Muscle of leg (tissue), 11 donors: Measurements from ENCODE around the gene MYL6. TPM values are rescaled to one million over a fixed set of nuclear protein-coding genes. Genes with fewer than 3 reads are reported as not detected.
A peak's percentile ranks its signal among the peaks of the same experiment; 100 is the strongest.

Source experiments
- DNase-seq: peaks from one replicate; pipeline ENCODE4 v3.0.0; 2013
- H3K27ac ChIP-seq: one replicate; pipeline ENCODE4 v1.5.1; 2013; ENCODE audit warnings: mild to moderate bottlenecking, low read length, control low read depth
- H3K27me3 ChIP-seq: one replicate; pipeline ENCODE4 v1.6.1; 2013; ENCODE audit warnings: low read length; ENCODE audit not compliant: control insufficient read depth, insufficient read depth
- H3K36me3 ChIP-seq: one replicate; pipeline ENCODE4 v1.6.1; 2013; ENCODE audit warnings: low read length; ENCODE audit not compliant: control insufficient read depth, insufficient read depth
- H3K4me1 ChIP-seq: one replicate; pipeline ENCODE4 v1.6.1; 2013; ENCODE audit warnings: low read length; ENCODE audit not compliant: control insufficient read depth, insufficient read depth
- H3K4me3 ChIP-seq: one replicate; pipeline ENCODE4 v1.5.1; 2013; ENCODE audit warnings: low read length, control low read depth
- H3K9me3 ChIP-seq: replicated peaks from 2 replicates; pipeline ENCODE4 v1.6.1; 2013; ENCODE audit warnings: low read depth, low read length; ENCODE audit not compliant: control insufficient read depth
- WGBS: methylation state at CpG from one replicate; pipeline ENCODE4 v1.1.5; 2013; ENCODE audit warnings: missing lambda C conversion rate; ENCODE audit not compliant: insufficient coverage; 5-methylcytosine and 5-hydroxymethylcytosine counted together
- polyA plus RNA-seq, 8 donors: library from polyadenylated mRNA; unstranded; fragments of 120-200 nt; gene quantifications; one replicate each; pipeline versions ENCODE4 v1.2.1 to v1.2.3, GENCODE V29; 2013; ENCODE audit warnings: inconsistent platforms in 1 of 8, low replicate concordance in 1 of 8; ENCODE audit not compliant: insufficient read length in 8 of 8, insufficient read depth in 1 of 8
- total RNA-seq: library from RNA; stranded (reverse); fragments of 120-200 nt; gene quantifications from one replicate; pipeline ENCODE4 v1.2.4, GENCODE V29; 2013

MYL6 gene
- total and polyA plus RNA-seq, 9 donors: 1,431 to 2,233 (median 1,650) TPM

DNA sequence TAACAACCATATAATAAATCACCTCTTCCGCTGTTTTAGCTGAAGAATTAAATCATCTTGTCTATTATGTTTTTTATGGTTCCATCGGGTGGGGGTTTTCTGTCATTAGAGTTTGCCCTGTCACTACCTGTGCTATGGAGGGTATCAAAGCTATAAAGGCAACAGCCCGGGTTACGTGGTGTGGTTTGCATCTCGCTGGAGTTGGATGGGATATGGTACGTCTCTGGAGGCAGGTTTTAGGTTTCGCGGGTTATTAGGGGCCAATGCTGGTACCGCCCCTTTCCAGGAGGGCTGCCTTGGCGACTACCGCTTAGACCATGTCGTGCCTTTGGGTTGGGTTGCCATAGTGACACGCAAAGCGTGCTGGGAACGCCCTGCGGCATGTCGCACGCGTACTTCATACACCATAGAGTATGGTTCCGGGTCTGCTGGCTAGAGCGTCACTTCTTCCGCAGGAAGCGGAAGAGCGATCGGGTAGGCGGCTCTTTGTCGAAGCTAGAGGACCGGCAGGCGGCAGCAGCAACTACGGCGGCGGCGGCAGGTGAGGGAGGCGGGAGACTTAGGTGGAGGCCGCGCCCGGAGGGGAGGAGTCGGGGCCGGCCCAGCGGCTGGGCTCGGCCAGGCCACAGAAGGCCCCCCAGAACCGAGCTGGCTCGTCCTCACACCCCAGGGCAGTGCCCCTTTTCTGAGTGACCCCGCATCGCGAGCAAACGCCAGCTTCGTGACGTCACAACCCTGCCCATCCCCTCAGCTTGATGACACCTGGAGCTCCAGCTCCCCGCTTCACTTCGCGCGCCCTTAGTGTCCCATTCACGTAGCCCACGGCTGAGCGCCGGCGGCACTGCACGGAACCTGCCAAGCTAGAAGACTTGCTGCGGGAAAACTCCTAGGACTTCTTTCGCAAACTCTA lies 40.1 kb upstream of the MYL6 start, which contains the start of gene ZC3H10:
Gene ZC3H10, plus strand, starts transcription at position 489 of the 910 bp plus-strand sequence. CDS start 2,297 bp downstream, outside the sequence.
- H3K4me1 ChIP-seq: peaks cover 46% of the 10 kb centered on the region
- DNase-seq: peak; percentile 100
- no peaks in the 10 kb centered on the region for H3K9me3 ChIP-seq
- H3K27me3 ChIP-seq: no peaks in the 10 kb centered on the region
- peak within 1 kb of the TSS; percentile 78 for H3K4me3 ChIP-seq
- WGBS: under 1% methylated on average over 60 of the region's 61 CpGs
- peak within 1 kb of the TSS; percentile 98 for H3K27ac ChIP-seq
- H3K36me3 ChIP-seq: peaks cover 38% of the 10 kb centered on the region

DNA sequence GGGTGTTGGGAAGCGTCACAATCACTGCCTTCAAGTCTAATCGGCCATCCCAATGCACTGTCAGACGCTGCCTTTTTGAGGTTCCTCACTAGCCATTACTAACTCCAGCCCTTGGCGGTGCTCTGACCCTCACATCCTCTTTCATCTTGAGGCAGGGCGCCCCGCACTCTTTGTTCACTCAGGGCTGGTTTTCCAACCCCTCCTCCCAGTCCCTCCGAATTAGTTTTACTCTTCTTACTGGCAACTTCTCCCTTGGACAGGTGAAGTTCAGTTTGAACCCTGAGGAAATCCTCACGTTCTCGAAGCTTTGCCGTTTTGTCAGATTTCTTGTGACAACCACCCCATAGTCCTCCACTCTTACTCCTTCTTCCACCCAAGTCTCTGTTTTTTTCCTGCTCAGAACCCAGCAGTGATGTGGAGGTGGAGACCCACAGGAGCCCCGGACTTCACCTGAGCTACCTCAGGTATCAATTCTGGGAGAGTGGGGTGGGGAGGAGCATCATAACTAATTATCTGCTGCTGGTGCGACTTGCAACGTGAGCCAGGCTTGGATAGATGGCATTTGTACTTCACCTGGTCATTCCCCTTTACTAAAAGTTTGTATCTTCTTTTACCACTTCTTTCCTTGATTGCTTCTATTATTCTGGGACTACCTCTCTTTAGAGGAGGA lies 39.3 kb upstream of the MYL6 start:
- Histone ChIP-seq H3K4me3 (peak overlapping the region; percentile 69), H3K27ac (peak overlapping the region; percentile 88), H3K9me3 (no peaks in the 10 kb centered on the region), H3K4me1 (peaks cover 47% of the 10 kb centered on the region), H3K27me3 (no peaks in the 10 kb centered on the region), H3K36me3 (peaks cover 36% of the 10 kb centered on the region)
- 7% methylated on average over 7 of the region's 13 CpGs for WGBS
- no peak for DNase-seq

DNA sequence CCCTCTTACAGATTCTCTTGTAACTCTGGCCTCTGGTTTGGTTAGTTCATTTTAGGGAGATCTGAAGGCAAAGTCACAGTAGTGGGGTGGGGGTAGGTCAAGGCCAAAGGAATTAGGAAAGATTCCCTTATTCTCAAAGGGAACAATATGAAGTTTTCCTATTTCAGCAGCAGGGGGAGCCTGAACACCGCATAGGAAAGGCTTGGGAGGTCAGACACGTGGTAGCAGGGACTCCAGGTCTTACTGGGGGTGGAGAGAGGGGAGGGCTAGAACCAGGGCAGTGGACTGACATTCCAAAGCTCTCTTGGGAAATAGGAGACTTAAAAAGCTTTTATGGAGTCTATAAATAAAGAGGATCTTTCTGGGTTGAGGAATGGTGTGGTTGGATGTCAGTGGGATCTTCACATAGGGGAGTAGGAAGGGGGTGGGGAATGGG lies 38.8 kb upstream of the MYL6 start:
- DNase-seq: peak; percentile 94
- Histone ChIP-seq H3K4me1 (peaks cover 47% of the 10 kb centered on the region), H3K36me3 (peaks cover 38% of the 10 kb centered on the region), H3K9me3 (no peaks in the 10 kb centered on the region), H3K27me3 (no peaks in the 10 kb centered on the region), H3K27ac (peak overlapping the region; percentile 88), H3K4me3 (no peak overlapping the region)
- 0% methylated on average over 2 of the region's 2 CpGs for WGBS

DNA sequence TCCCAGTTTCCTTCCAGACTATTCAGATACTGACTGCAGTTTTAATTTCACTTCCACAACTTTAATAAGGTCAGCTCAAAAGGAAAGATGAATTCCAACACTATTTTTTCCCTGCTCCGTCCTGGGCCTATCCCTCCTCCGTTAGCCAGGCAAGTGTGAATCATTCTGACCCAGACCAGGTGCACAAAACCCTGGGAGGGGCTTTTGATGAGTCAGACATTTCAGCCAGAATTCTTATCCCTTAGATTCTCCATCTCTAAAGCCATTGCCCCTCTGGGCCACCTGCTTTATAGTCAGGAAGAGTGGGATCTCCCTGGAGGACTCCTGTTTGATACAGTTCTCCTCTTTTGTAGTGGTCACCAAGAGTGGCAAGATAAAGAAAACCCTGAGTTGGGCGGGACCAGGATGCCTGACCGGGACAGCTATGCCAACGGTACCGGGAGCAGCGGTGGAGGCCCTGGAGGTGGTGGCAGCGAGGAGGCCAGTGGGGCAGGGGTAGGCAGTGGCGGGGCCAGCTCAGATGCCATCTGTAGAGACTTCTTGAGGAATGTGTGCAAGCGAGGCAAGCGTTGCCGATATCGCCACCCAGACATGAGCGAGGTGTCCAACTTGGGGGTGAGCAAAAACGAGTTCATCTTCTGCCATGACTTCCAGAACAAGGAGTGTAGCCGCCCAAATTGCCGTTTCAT lies 37.9 kb upstream of the MYL6 start:
- WGBS: 90% methylated on average over 16 of the region's 17 CpGs
- DNase-seq: peak; percentile 27
- H3K4me3 ChIP-seq: no peak overlapping the region
- peak overlapping the region; percentile 69 for H3K27ac ChIP-seq
- no peaks in the 10 kb centered on the region for H3K9me3 ChIP-seq
- peaks cover 38% of the 10 kb centered on the region for H3K36me3 ChIP-seq
- H3K27me3 ChIP-seq: no peaks in the 10 kb centered on the region
- peaks cover 46% of the 10 kb centered on the region for H3K4me1 ChIP-seq

DNA sequence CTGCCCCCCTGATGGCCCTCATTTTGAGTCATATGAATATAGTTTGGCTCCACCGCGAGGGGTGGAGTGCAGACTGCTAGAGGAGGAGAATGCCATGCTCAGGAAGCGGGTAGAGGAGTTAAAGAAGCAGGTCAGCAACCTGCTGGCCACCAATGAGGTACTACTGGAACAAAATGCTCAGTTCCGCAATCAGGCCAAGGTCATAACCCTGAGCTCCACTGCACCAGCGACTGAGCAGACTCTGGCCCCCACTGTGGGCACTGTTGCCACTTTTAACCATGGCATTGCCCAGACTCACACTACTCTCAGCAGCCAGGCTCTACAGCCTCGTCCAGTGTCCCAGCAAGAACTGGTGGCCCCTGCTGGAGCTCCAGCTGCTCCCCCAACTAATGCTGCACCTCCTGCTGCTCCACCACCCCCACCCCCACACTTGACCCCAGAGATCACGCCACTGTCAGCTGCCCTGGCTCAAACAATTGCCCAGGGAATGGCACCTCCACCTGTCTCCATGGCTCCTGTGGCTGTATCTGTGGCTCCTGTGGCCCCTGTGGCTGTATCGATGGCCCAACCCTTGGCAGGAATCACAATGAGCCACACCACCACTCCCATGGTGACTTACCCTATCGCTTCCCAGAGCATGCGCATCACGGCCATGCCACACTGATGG lies 36.8 kb upstream of the MYL6 start:
- DNase-seq: no peak
- no peak overlapping the region for H3K4me3 ChIP-seq
- no peaks in the 10 kb centered on the region for H3K27me3 ChIP-seq
- H3K36me3 ChIP-seq: peaks cover 38% of the 10 kb centered on the region
- H3K9me3 ChIP-seq: no peaks in the 10 kb centered on the region
- 90% methylated on average over 11 of the region's 11 CpGs for WGBS
- peaks cover 48% of the 10 kb centered on the region for H3K4me1 ChIP-seq
- no peak overlapping the region for H3K27ac ChIP-seq

DNA sequence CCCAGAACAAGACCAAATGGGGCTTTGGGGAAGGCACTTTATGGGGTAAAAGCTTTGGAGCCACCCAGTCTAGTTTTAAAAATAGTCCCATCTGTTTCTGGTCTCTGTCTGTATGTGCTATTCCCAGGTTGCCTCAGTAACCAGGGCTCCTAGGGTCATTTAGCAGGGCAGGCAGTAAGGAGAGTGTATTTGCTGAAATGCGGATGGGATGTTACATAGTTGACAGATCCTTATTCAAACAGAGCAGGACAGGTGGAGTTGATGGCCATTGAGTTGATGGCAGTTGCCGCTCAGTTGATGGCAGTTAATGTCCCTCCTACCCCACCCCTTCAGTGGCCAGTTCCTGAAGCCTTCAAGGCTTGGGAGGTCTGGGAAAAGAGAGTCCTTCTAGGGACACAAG lies 35.5 kb upstream of the MYL6 start:
- peak overlapping the region; percentile 54 for H3K27ac ChIP-seq
- H3K27me3 ChIP-seq: no peaks in the 10 kb centered on the region
- H3K9me3 ChIP-seq: no peaks in the 10 kb centered on the region
- no peak overlapping the region for H3K4me3 ChIP-seq
- DNase-seq: no peak
- no CpG with 5 or more reads among the region's 2 CpGs for WGBS
- H3K36me3 ChIP-seq: peaks cover 35% of the 10 kb centered on the region
- peaks cover 60% of the 10 kb centered on the region for H3K4me1 ChIP-seq

DNA sequence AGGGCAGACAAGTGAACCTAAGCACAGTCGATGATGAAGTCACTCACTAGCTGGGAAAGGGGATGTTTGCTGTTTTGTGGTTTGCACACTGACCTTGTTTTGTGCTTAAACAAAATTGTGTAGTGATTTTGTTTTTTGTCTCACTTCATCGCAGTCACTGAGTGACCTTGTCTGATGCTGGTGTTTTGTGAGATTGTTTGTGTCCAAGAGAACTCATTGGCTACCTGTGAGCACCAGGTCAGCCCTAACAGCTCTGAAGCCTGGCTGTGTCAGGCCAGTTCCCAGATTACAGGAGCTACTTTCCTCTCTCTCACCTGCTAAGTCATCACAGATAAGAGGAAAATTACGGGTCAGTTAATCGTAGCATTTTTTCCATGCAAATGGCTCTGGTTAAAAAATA lies 34.0 kb upstream of the MYL6 start:
- no peak overlapping the region for H3K27ac ChIP-seq

DNA sequence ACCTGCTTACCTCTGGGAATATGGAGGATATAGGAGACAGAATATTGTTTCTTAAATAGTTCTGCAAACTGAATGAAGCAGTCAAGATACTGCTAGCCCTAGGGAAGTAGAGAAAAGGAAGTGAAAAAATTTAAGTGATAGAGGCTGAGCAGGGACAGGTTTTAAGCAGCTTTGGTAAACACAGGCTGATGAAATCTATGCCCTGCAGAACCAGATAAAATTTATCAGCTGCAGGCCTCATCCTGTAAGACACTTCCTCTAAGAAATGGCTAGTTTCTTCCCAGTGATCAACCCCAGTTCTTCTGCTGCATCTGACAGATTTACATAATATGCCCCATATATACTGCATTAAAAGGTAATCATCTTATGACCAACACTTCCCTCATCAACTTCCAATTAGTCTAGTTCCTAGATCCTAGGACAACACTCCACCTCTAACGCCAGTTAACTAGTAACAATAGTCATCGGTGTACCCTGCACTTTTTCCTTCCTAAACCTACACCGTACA lies 31.4 kb upstream of the MYL6 start:
- Histone ChIP-seq H3K36me3 (peaks cover 33% of the 10 kb centered on the region), H3K4me1 (peaks cover 49% of the 10 kb centered on the region), H3K27ac (peak overlapping the region; percentile 98), H3K4me3 (no peak overlapping the region), H3K27me3 (no peaks in the 10 kb centered on the region), H3K9me3 (no peaks in the 10 kb centered on the region)
- 76% methylated on average over 3 of the region's 3 CpGs for WGBS
- no peak for DNase-seq

More for the DNA sequence above, 34.0 kb upstream of the MYL6 start:
- 93% methylated on average over 2 of the region's 4 CpGs for WGBS
- Histone ChIP-seq H3K9me3 (no peaks in the 10 kb centered on the region), H3K4me1 (peaks cover 55% of the 10 kb centered on the region), H3K27me3 (no peaks in the 10 kb centered on the region), H3K36me3 (peaks cover 33% of the 10 kb centered on the region), H3K4me3 (no peak overlapping the region)
- no peak for DNase-seq

DNA sequence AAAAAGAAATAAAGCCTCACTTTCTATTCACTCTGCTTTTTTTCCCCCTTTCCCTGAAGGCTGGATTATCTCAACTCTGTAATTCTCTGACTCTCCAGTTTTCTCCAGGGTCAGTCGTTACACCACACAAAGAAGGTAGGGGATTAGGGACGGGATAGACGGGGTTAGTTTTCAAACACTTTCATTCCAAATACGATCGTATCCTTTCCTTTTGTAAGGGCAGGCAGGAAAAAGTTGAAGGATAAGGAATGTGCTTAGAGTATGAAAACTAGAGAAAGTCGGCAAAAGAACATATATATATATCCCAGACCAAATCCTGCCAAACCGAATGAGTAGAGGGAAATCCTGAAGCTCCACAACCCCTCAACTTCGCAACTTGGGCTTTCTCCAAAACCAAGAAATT lies 30.7 kb upstream of the MYL6 start:
- Histone ChIP-seq H3K36me3 (peaks cover 36% of the 10 kb centered on the region), H3K27me3 (no peaks in the 10 kb centered on the region), H3K9me3 (no peaks in the 10 kb centered on the region), H3K27ac (peak overlapping the region; percentile 98), H3K4me3 (peak overlapping the region; percentile 45), H3K4me1 (peaks cover 44% of the 10 kb centered on the region)
- DNase-seq: no peak
- 0% methylated on average over 2 of the region's 8 CpGs for WGBS
